Measurements from ENCODE around the gene ASCL2. TPM values are rescaled to one million over a fixed set of nuclear protein-coding genes. Genes with fewer than 3 reads are reported as not detected.

Gene ASCL2
- total RNA-seq, 1 donor: not detected

- H4K20me1 ChIP-seq (ENCODE audit: insufficient read depth, low read length): no peaks in the 10 kb centered on the region
- TF ChIP-seq, protein P1, sequence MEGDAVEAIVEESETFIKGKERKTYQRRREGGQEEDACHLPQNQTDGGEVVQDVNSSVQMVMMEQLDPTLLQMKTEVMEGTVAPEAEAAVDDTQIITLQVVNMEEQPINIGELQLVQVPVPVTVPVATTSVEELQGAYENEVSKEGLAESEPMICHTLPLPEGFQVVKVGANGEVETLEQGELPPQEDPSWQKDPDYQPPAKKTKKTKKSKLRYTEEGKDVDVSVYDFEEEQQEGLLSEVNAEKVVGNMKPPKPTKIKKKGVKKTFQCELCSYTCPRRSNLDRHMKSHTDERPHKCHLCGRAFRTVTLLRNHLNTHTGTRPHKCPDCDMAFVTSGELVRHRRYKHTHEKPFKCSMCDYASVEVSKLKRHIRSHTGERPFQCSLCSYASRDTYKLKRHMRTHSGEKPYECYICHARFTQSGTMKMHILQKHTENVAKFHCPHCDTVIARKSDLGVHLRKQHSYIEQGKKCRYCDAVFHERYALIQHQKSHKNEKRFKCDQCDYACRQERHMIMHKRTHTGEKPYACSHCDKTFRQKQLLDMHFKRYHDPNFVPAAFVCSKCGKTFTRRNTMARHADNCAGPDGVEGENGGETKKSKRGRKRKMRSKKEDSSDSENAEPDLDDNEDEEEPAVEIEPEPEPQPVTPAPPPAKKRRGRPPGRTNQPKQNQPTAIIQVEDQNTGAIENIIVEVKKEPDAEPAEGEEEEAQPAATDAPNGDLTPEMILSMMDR (IDR thresholded peaks at IDR 0.05; ENCODE audit: extremely low read depth, low read depth, low read length): no peak
- H3K27ac ChIP-seq (ENCODE audit: low read depth, low read length): no peak overlapping the region
- no peaks in the 10 kb centered on the region for H3K79me2 ChIP-seq (ENCODE audit: insufficient read depth, low read length)
- no peaks in the 10 kb centered on the region for H3K4me1 ChIP-seq (ENCODE audit: insufficient read depth, low read length)
- H3K36me3 ChIP-seq (ENCODE audit: insufficient read depth, low read length): no peaks in the 10 kb centered on the region
- no peak overlapping the region for H3K4me2 ChIP-seq (ENCODE audit: insufficient read depth, low read length)
- H3K27me3 ChIP-seq (ENCODE audit: insufficient read depth, low read length): peaks cover 46% of the 10 kb centered on the region
- H2AFZ ChIP-seq (ENCODE audit: low read length): no peak overlapping the region
- peak; percentile 78 for DNase-seq (ENCODE audit: insufficient read length, low spot score, missing footprints)
- no peak overlapping the region for H3K4me3 ChIP-seq (ENCODE audit: insufficient read depth, low read length)
- H3K9me3 ChIP-seq (ENCODE audit: low read depth, low read length): no peaks in the 10 kb centered on the region
These were observed 2.0 kb upstream of the ASCL2 start for GRCh38 chr11:2272228-2272945.

GRCh38 chr11:2271327-2272227 is 1.2 kb upstream of the ASCL2 start:
- no peak overlapping the region for H3K4me2 ChIP-seq (ENCODE audit: insufficient read depth, low read length)
- H3K9me3 ChIP-seq (ENCODE audit: low read depth, low read length): no peaks in the 10 kb centered on the region
- no peaks in the 10 kb centered on the region for H3K79me2 ChIP-seq (ENCODE audit: insufficient read depth, low read length)
- no peaks in the 10 kb centered on the region for H3K4me1 ChIP-seq (ENCODE audit: insufficient read depth, low read length)
- DNase-seq (ENCODE audit: insufficient read length, low spot score, missing footprints): peak; percentile 67
- H3K27ac ChIP-seq (ENCODE audit: low read depth, low read length): no peak overlapping the region
- no peaks in the 10 kb centered on the region for H3K36me3 ChIP-seq (ENCODE audit: insufficient read depth, low read length)
- TF ChIP-seq, protein P1 (IDR thresholded peaks at IDR 0.05; ENCODE audit: extremely low read depth, low read depth, low read length): no peak
- no peak overlapping the region for H3K4me3 ChIP-seq (ENCODE audit: insufficient read depth, low read length)
- no peak overlapping the region for H2AFZ ChIP-seq (ENCODE audit: low read length)
- H3K27me3 ChIP-seq (ENCODE audit: insufficient read depth, low read length): peaks cover 39% of the 10 kb centered on the region
- no peaks in the 10 kb centered on the region for H4K20me1 ChIP-seq (ENCODE audit: insufficient read depth, low read length)

DNA sequence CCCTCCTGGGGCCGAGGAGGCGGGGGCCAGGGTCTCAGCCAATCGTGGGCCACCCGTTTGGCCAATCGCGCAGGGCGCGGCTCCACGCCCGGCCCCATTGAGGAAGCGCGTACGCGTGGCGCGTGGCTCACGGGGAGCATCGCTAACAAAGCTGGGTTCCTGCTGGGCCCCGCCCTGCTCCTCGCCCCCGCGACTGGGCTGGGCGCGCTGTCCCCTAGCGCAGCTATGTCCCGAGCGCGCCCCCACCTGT is 614 bp upstream of the ASCL2 start:
- TF ChIP-seq, protein P1 (IDR thresholded peaks at IDR 0.05; ENCODE audit: extremely low read depth, low read depth, low read length): no peak
- no peak overlapping the region for H3K4me3 ChIP-seq (ENCODE audit: insufficient read depth, low read length)
- H2AFZ ChIP-seq (ENCODE audit: low read length): no peak overlapping the region
- no peaks in the 10 kb centered on the region for H3K4me1 ChIP-seq (ENCODE audit: insufficient read depth, low read length)
- no peaks in the 10 kb centered on the region for H4K20me1 ChIP-seq (ENCODE audit: insufficient read depth, low read length)
- H3K9me3 ChIP-seq (ENCODE audit: low read depth, low read length): no peaks in the 10 kb centered on the region
- no peaks in the 10 kb centered on the region for H3K36me3 ChIP-seq (ENCODE audit: insufficient read depth, low read length)
- DNase-seq (ENCODE audit: insufficient read length, low spot score, missing footprints): peak; percentile 73
- H3K4me2 ChIP-seq (ENCODE audit: insufficient read depth, low read length): no peak overlapping the region
- no peak overlapping the region for H3K27ac ChIP-seq (ENCODE audit: low read depth, low read length)
- no peaks in the 10 kb centered on the region for H3K79me2 ChIP-seq (ENCODE audit: insufficient read depth, low read length)
- peaks cover 40% of the 10 kb centered on the region for H3K27me3 ChIP-seq (ENCODE audit: insufficient read depth, low read length)

Data from osteoblast (primary cell).